ENCODE data around the gene GLTP.

The GLTP gene

GRCh38 chr12:109827080-109827479 is 53.3 kb downstream of the GLTP start:
- Histone ChIP-seq H3K27ac (ENCODE audit: insufficient read depth in 1 of 2, low read depth in 1 of 2, low read length in 2 of 2, poor library complexity in 1 of 2, severe bottlenecking in 2 of 2) (no peak overlapping the region), H3K9me3 (ENCODE audit: control extremely low read depth in 1 of 5, control insufficient read depth in 4 of 5, insufficient read depth in 2 of 5, low read depth in 1 of 5, low read length in 4 of 5) (no peaks in the 10 kb centered on the region), H3K36me3 (ENCODE audit: control insufficient read depth in 4 of 4, insufficient read depth in 4 of 4, low read length in 3 of 4) (no peaks in the 10 kb centered on the region), H3K4me3 (ENCODE audit: control insufficient read depth in 1 of 7, extremely low read depth in 1 of 7, insufficient read depth in 4 of 7, low read depth in 2 of 7, low read length in 6 of 7) (no peak overlapping the region), H3K4me1 (ENCODE audit: control extremely low read depth in 1 of 4, control insufficient read depth in 4 of 4, insufficient read depth in 4 of 4, low read length in 3 of 4) (peaks cover 0 to 11% (median 0%) of the 10 kb centered on the region in 4 experiments), H3K27me3 (replicated peaks in 2 of 5; ENCODE audit: control insufficient read depth in 4 of 5, insufficient read depth in 5 of 5, low read length in 4 of 5) (peaks cover 0 to 19% (median 11%) of the 10 kb centered on the region in 5 experiments)
- CTCF ChIA-PET = interaction anchor here (3.5 kb wide), 1 partner anchor 22 kb away, joined by 21 read pairs; no protein-coding TSS in a partner anchor
- WGBS (ENCODE audit: insufficient coverage) = 100% methylated on average over 2 of the region's 3 CpGs
- DNase-seq = no peak
- POLR2A ChIA-PET = no interaction called here

- Histone ChIP-seq H3K27me3 (replicated peaks in 2 of 5; ENCODE audit: control insufficient read depth in 4 of 5, insufficient read depth in 5 of 5, low read length in 4 of 5) (peaks cover 0 to 4% (median 2%) of the 10 kb centered on the region in 5 experiments), H3K4me3 (ENCODE audit: control insufficient read depth in 1 of 7, extremely low read depth in 1 of 7, insufficient read depth in 4 of 7, low read depth in 2 of 7, low read length in 6 of 7) (no peak overlapping the region), H3K36me3 (ENCODE audit: control insufficient read depth in 4 of 4, insufficient read depth in 4 of 4, low read length in 3 of 4) (no peaks in the 10 kb centered on the region), H3K27ac (ENCODE audit: insufficient read depth in 1 of 2, low read depth in 1 of 2, low read length in 2 of 2, poor library complexity in 1 of 2, severe bottlenecking in 2 of 2) (no peak overlapping the region), H3K4me1 (ENCODE audit: control extremely low read depth in 1 of 4, control insufficient read depth in 4 of 4, insufficient read depth in 4 of 4, low read length in 3 of 4) (peaks cover 0 to 11% (median 0%) of the 10 kb centered on the region in 4 experiments), H3K9me3 (ENCODE audit: control extremely low read depth in 1 of 5, control insufficient read depth in 4 of 5, insufficient read depth in 2 of 5, low read depth in 1 of 5, low read length in 4 of 5) (no peaks in the 10 kb centered on the region)
- ChIA-PET POLR2A (no interaction called here), CTCF (interaction anchor here (0.9 to 1.3 kb wide), 2 partner anchors 18 to 29 kb away, joined by 4 to 5 read pairs; no protein-coding TSS in a partner anchor)
- DNase-seq = no peak
- 96% methylated on average over 4 of the region's 8 CpGs for WGBS (ENCODE audit: insufficient coverage)
Measured at GRCh38 chr12:109824731-109825130, 55.6 kb downstream of the GLTP start.

- Histone ChIP-seq H3K27me3 (replicated peaks in 2 of 5; ENCODE audit: control insufficient read depth in 4 of 5, insufficient read depth in 5 of 5, low read length in 4 of 5) (peaks cover 0 to 4% (median 0%) of the 10 kb centered on the region in 5 experiments), H3K9me3 (ENCODE audit: control extremely low read depth in 1 of 5, control insufficient read depth in 4 of 5, insufficient read depth in 2 of 5, low read depth in 1 of 5, low read length in 4 of 5) (no peaks in the 10 kb centered on the region), H3K4me1 (ENCODE audit: control extremely low read depth in 1 of 4, control insufficient read depth in 4 of 4, insufficient read depth in 4 of 4, low read length in 3 of 4) (peaks cover 0 to 4% (median 0%) of the 10 kb centered on the region in 4 experiments), H3K36me3 (ENCODE audit: control insufficient read depth in 4 of 4, insufficient read depth in 4 of 4, low read length in 3 of 4) (no peaks in the 10 kb centered on the region), H3K4me3 (ENCODE audit: control insufficient read depth in 1 of 7, extremely low read depth in 1 of 7, insufficient read depth in 4 of 7, low read depth in 2 of 7, low read length in 6 of 7) (no peak overlapping the region), H3K27ac (ENCODE audit: insufficient read depth in 1 of 2, low read depth in 1 of 2, low read length in 2 of 2, poor library complexity in 1 of 2, severe bottlenecking in 2 of 2) (no peak overlapping the region)
- CTCF ChIA-PET = no interaction called here
- 91% methylated on average over 13 of the region's 15 CpGs for WGBS (ENCODE audit: insufficient coverage)
- POLR2A ChIA-PET = interaction anchor here (0.5 kb wide), 1 partner anchor 24 kb away, joined by 5 read pairs; no protein-coding TSS in a partner anchor
- DNase-seq = no peak
Measured at GRCh38 chr12:109822951-109823411, 57.4 kb downstream of the GLTP start.

- no peak overlapping the region for H3K4me3 ChIP-seq (ENCODE audit: control insufficient read depth in 1 of 7, extremely low read depth in 1 of 7, insufficient read depth in 4 of 7, low read depth in 2 of 7, low read length in 6 of 7)
- H3K36me3 ChIP-seq (ENCODE audit: control insufficient read depth in 4 of 4, insufficient read depth in 4 of 4, low read length in 3 of 4) = no peaks in the 10 kb centered on the region
- POLR2A ChIA-PET = no interaction called here
- CTCF ChIA-PET = no interaction called here
- H3K4me1 ChIP-seq (ENCODE audit: control extremely low read depth in 1 of 4, control insufficient read depth in 4 of 4, insufficient read depth in 4 of 4, low read length in 3 of 4) = no peaks in the 10 kb centered on the region
- DNase-seq = no peak
- WGBS (ENCODE audit: insufficient coverage) = 96% methylated on average over 4 of the region's 7 CpGs
- no peak overlapping the region for H3K27ac ChIP-seq (ENCODE audit: insufficient read depth in 1 of 2, low read depth in 1 of 2, low read length in 2 of 2, poor library complexity in 1 of 2, severe bottlenecking in 2 of 2)
- no peaks in the 10 kb centered on the region for H3K9me3 ChIP-seq (ENCODE audit: control extremely low read depth in 1 of 5, control insufficient read depth in 4 of 5, insufficient read depth in 2 of 5, low read depth in 1 of 5, low read length in 4 of 5)
- H3K27me3 ChIP-seq (replicated peaks in 2 of 5; ENCODE audit: control insufficient read depth in 4 of 5, insufficient read depth in 5 of 5, low read length in 4 of 5) = peaks cover 0 to 4% (median 0%) of the 10 kb centered on the region in 5 experiments
Measured at GRCh38 chr12:109822416-109822815, 57.9 kb downstream of the GLTP start.

- H3K36me3 ChIP-seq (ENCODE audit: control insufficient read depth in 4 of 4, insufficient read depth in 4 of 4, low read length in 3 of 4) = no peaks in the 10 kb centered on the region
- no peak overlapping the region for H3K4me3 ChIP-seq (ENCODE audit: control insufficient read depth in 1 of 7, extremely low read depth in 1 of 7, insufficient read depth in 4 of 7, low read depth in 2 of 7, low read length in 6 of 7)
- H3K4me1 ChIP-seq (ENCODE audit: control extremely low read depth in 1 of 4, control insufficient read depth in 4 of 4, insufficient read depth in 4 of 4, low read length in 3 of 4) = no peaks in the 10 kb centered on the region
- H3K27ac ChIP-seq (ENCODE audit: insufficient read depth in 1 of 2, low read depth in 1 of 2, low read length in 2 of 2, poor library complexity in 1 of 2, severe bottlenecking in 2 of 2) = no peak overlapping the region
- DNase-seq = no peak
- CTCF ChIA-PET = no interaction called here
- POLR2A ChIA-PET = no interaction called here
- peaks cover 0 to 4% (median 0%) of the 10 kb centered on the region in 5 experiments for H3K27me3 ChIP-seq (replicated peaks in 2 of 5; ENCODE audit: control insufficient read depth in 4 of 5, insufficient read depth in 5 of 5, low read length in 4 of 5)
- H3K9me3 ChIP-seq (ENCODE audit: control extremely low read depth in 1 of 5, control insufficient read depth in 4 of 5, insufficient read depth in 2 of 5, low read depth in 1 of 5, low read length in 4 of 5) = no peaks in the 10 kb centered on the region
Measured at GRCh38 chr12:109821968-109822367, 58.4 kb downstream of the GLTP start.

- Histone ChIP-seq H3K27me3 (replicated peaks in 2 of 5; ENCODE audit: control insufficient read depth in 4 of 5, insufficient read depth in 5 of 5, low read length in 4 of 5) (peaks cover 0 to 4% (median 0%) of the 10 kb centered on the region in 5 experiments), H3K4me1 (ENCODE audit: control extremely low read depth in 1 of 4, control insufficient read depth in 4 of 4, insufficient read depth in 4 of 4, low read length in 3 of 4) (no peaks in the 10 kb centered on the region), H3K36me3 (ENCODE audit: control insufficient read depth in 4 of 4, insufficient read depth in 4 of 4, low read length in 3 of 4) (no peaks in the 10 kb centered on the region), H3K4me3 (ENCODE audit: control insufficient read depth in 1 of 7, extremely low read depth in 1 of 7, insufficient read depth in 4 of 7, low read depth in 2 of 7, low read length in 6 of 7) (no peak overlapping the region), H3K9me3 (ENCODE audit: control extremely low read depth in 1 of 5, control insufficient read depth in 4 of 5, insufficient read depth in 2 of 5, low read depth in 1 of 5, low read length in 4 of 5) (no peaks in the 10 kb centered on the region), H3K27ac (ENCODE audit: insufficient read depth in 1 of 2, low read depth in 1 of 2, low read length in 2 of 2, poor library complexity in 1 of 2, severe bottlenecking in 2 of 2) (no peak overlapping the region)
- POLR2A ChIA-PET = no interaction called here
- 91% methylated on average over 15 of the region's 16 CpGs for WGBS (ENCODE audit: insufficient coverage)
- no peak for DNase-seq
- CTCF ChIA-PET = interaction anchor here (0.8 to 1.5 kb wide), 3 partner anchors 8 to 32 kb away, joined by 3 to 5 read pairs (median 3); no protein-coding TSS in a partner anchor
Measured at GRCh38 chr12:109820816-109821381, 59.4 kb downstream of the GLTP start.

- Histone ChIP-seq H3K27ac (ENCODE audit: insufficient read depth in 1 of 2, low read depth in 1 of 2, low read length in 2 of 2, poor library complexity in 1 of 2, severe bottlenecking in 2 of 2) (no peak overlapping the region), H3K36me3 (ENCODE audit: control insufficient read depth in 4 of 4, insufficient read depth in 4 of 4, low read length in 3 of 4) (no peaks in the 10 kb centered on the region), H3K4me3 (ENCODE audit: control insufficient read depth in 1 of 7, extremely low read depth in 1 of 7, insufficient read depth in 4 of 7, low read depth in 2 of 7, low read length in 6 of 7) (no peak overlapping the region), H3K4me1 (ENCODE audit: control extremely low read depth in 1 of 4, control insufficient read depth in 4 of 4, insufficient read depth in 4 of 4, low read length in 3 of 4) (no peaks in the 10 kb centered on the region), H3K9me3 (ENCODE audit: control extremely low read depth in 1 of 5, control insufficient read depth in 4 of 5, insufficient read depth in 2 of 5, low read depth in 1 of 5, low read length in 4 of 5) (no peaks in the 10 kb centered on the region), H3K27me3 (replicated peaks in 2 of 5; ENCODE audit: control insufficient read depth in 4 of 5, insufficient read depth in 5 of 5, low read length in 4 of 5) (peaks cover 0 to 4% (median 0%) of the 10 kb centered on the region in 5 experiments)
- no peak for DNase-seq
- WGBS (ENCODE audit: insufficient coverage) = 76% methylated on average over 7 of the region's 10 CpGs
- ChIA-PET CTCF (interaction anchor here (0.9 to 1.5 kb wide), 5 partner anchors 10 to 60 kb away, joined by 3 to 5 read pairs (median 4); no protein-coding TSS in a partner anchor), POLR2A (no interaction called here)
Measured at GRCh38 chr12:109818905-109819500, 61.3 kb downstream of the GLTP start.
